Measurements from ENCODE around the gene ALS2CL.

GRCh38 chr3:46651084-46651483 lies 42.4 kb downstream of the ALS2CL start:
- no peak for TF ChIP-seq YY1 (IDR thresholded peaks at IDR 0.05; ENCODE audit: insufficient read depth, insufficient read length)
- no peak for TF ChIP-seq SUZ12 (IDR thresholded peaks at IDR 0.05; ENCODE audit: extremely low read depth, insufficient read depth, insufficient read length)
- no peak for TF ChIP-seq ZNF274 (IDR thresholded peaks at IDR 0.05; ENCODE audit: low read depth, low read length)
